Measurements from ENCODE around the gene TTLL11.
"Not testable (repeated sequence)": the region's sequence is repeated elsewhere in the genome, so short reads cannot be mapped to it uniquely, and the experiment has no call there.

Gene TTLL11

DNA sequence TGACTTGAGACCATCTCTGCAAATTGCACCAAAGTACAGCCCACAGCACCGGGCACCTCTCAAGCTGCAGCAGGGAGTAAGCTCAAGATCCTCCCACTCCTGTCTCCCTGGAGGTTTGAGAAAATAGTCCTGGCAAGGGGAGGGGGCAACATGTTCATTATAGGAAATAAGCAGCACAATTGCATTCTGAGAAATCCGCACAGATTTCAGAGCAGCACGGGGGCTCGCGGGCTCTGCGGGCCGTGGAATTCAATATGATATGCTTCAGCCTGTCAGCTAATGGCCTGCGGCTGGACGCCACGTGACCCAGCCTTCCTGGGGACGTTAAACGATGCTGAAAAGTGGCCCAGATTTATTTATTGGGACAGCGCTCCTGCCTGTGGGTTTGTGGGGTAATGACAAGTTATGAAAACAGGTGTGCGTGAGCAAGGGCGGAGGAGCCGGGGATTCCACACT, 285.3 kb downstream of the TTLL11 start:
- DNase-seq: no peak

GRCh38 chr9:121807069-121807822, 285.9 kb downstream of the TTLL11 start:
- no peak for DNase-seq

- DNase-seq: no peak
These were observed 290.4 kb downstream of the TTLL11 start for GRCh38 chr9:121802753-121803152.

DNA sequence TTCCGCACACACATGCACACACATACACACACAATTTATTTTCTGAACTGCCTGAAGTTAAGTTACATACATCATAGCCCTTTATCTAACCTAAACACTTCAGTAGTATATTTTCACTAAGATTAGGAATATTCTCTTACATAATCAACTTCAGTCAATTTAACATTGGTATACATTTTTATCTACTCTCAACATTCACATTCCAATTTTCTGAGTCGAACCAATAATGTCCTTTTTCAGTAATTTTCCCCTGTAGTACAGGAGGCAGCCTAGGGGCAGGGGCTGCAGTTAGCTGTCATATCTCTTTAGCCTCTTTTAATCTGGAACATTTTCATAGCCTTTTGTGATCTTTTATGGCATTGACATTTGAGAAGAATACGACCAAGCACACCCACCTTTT, 291.5 kb downstream of the TTLL11 start:
- DNase-seq: no peak

GRCh38 chr9:121800376-121800775, 292.7 kb downstream of the TTLL11 start:
- DNase-seq: no peak

- no peak for DNase-seq
These were observed 294.2 kb downstream of the TTLL11 start for GRCh38 chr9:121798941-121799340.

DNA sequence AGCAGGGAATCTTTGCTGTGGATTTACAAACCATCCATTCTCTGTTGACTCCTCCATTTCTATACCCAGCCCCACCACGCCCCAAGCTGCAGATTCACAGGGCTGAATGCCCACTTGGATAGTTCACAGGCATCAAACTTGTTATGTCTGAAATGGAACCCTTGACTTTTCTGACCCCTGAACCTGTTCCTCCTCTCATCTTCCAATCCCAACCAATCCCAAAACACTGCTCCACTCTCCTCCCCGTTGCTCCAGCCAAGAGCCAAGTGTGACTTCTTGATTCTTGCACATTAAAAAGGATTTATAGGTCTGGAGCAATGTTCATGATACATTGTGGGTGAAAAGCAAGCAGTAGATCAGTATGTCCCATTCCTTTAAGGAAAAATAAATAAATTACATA, 296.0 kb downstream of the TTLL11 start:
- no peak for DNase-seq

DNA sequence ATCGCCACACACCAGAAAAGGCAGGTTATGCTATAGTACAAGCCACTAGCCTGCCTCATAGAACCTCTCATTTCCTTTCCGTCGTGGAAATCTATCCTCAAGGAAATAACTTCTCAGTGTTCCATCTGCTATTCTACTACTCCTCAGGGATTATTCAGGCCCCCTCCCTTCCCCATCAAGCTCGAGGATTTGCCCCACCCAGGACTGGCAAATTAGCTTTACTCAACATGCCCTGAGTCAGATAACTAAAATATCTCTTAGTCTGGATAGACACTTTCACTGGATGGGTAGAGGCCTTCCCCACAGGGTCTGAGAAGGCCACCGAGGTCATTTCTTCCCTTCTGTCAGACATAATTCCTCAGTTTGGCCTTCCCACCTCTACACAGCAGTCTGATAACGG, 298.8 kb downstream of the TTLL11 start:
- DNase-seq: not testable (repeated sequence)

DNA sequence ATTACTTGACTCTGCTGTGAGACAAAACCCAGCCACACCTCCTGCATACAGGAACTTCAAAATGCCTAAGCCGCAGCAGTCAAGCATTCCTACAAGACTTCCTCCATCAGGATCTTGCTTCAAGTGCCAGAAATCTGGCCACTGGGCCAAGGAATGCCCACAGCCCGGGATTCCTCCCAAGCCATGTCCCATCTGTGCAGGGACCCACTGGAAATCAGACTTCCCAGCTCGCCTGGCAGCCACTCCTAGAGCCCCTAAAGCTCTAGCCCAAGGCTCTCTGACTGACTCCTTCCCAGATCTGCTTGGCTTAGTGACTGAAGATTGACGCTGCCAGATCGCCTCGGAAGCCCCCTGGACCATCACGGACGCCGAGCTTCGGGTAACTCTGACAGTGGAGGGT, 300.6 kb downstream of the TTLL11 start:
- DNase-seq: not testable (repeated sequence)

DNA sequence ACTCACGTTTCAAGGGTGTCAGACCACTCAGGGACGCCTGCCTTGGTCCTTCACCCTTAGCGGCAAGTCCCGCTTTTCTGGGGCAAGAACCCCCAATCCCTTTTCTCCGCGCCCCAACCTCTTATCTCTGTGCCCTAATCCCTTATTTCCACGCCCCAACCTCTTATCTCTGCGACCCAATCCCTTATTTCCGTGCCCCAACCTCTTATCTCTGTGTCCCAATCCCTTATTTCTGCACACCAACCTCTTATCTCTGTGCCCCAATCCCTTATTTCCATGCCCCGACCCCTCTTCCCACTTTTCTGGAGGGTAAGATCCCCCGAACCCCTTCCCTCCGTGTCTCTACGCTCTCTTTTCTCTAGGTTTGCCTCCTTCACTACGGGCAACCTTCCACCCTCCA, 302.3 kb downstream of the TTLL11 start:
- no peak for DNase-seq

- no peak for DNase-seq
These were observed 304.3 kb downstream of the TTLL11 start for GRCh38 chr9:121788686-121789366.

DNA sequence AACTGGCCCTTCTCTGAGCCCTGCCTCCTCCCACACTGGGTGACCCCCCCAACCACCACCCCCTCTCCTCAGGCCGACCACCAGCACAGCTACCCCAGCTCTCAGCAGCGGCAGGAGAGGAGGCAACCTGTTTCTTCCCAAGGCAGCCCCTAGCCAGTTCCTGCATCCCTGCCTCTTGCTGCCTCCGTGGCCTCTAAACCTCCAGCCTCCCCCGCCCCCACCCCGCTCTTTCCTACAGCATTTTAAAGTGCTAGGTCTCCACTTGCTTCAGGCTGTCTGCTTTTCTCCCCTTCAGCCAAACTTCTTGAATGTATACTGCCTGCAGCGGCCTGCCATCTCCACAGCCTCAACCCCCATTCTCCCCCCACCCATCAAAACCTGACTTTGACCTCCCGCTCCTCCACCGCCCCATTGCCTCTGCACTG, 306.1 kb downstream of the TTLL11 start:
- no peak for DNase-seq

- no peak for DNase-seq
These were observed 306.6 kb downstream of the TTLL11 start for GRCh38 chr9:121786543-121786948.

- no peak for DNase-seq
These were observed 307.2 kb downstream of the TTLL11 start for GRCh38 chr9:121785673-121786542.

DNA sequence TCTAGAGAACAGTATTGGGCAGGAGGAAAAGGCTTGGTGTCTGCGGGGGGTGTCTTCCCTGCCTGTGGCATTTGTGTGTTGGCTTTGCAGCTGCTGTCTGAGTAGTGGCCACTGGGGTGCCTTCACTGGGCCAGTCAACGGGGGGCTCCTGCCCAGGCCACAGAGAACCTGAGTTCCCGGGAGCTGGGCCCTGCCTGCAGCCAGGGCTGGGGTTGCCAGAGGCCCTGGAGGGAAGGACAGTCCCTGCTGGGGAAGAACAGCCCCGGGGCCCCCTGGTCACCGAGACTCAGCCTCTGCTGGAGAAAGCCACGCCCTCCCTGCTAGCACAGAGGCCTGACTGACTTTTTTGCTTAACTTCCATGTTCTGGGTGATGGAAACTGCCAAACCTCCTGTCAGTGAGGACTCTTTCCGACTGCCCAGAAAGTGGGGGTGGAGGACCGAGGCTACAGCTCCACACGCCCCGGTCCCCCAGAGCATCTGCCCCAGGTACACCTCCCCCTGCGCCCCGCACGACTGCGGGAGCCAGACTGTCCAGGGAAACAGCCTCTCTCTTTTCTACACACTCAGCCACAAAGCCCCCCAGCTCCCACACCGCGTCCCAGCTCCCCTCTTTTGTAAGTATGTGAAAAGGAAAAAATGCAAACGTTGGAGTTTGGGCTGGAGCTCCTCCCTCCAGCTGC, 308.2 kb downstream of the TTLL11 start:
- no peak for DNase-seq

DNA sequence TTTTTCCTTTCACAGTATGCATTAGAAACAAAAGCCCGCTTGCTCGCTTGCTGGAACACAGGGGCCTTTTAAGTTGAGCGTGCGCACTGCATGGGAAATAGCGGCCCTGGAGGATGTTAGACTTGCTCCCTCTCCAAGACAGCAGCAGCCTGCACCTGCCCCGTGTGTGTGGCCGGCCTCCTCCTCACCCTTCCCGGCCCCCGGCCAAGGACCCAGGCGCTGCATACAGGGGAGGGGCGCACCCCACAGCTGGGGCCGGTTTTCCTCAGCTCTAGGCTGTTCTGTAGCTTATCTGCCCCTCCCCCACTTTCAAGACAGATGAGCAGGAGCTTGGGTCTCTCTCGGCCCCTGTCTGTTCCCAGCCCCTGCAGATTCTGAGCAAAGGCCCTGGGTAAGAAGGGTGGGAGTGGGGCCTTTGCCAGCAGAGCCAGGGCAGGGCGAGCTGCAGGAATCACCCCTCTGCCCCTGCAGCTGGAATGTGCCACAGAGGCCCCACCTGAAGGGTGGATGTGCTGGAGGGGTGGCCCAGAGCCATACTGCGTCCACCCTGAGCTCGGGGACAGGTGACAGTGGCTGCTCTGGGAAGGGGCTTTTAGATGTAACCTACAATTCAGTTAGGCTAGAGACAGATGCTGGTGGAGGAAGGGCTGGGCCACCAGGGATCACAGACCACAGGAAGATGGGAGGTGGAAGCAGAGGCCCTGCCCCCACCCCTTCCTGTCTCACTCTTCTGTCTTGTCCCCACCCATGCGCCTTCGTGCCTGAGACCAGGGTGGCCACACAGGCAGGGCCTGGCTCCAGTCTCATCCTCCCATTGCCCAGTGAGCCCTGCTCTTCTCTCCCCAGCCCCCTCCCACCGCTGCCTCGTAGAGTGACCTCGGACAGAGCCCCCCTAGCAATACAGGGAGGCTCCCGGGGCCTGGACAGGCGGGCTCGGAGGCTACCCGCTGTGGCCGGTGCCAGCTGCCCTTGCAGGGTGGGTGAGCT, 309.3 kb downstream of the TTLL11 start:
- no peak for DNase-seq

DNA sequence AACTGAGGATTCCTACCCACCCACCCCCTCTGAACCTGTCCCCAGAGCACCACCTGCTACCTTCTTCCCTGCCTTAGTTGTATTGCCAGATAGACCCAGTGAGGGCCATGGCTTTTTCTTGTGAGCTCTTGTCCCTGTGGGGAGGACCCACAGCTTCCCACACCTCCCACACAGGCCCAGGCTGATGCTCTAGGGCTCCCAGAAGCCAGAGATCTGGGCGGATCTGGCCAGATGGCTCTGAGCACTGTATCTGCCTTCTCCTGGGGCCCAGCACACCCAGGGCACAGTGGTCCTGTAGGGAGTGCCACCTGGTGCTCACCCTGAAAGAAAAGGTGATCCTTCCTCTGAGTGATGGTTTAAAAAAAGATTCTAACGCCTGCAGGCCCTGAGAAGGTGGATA, 310.0 kb downstream of the TTLL11 start:
- DNase-seq: no peak

- no peak for DNase-seq
These were observed 310.5 kb downstream of the TTLL11 start for GRCh38 chr9:121782514-121783110.

GRCh38 chr9:121781701-121782464, 311.2 kb downstream of the TTLL11 start:
- DNase-seq: no peak

GRCh38 chr9:121781145-121781548, 312.0 kb downstream of the TTLL11 start:
- DNase-seq: no peak

All from NCI-H526 treated with DMSO at 0.1 percent for 48 hours (cell line).